ENCODE results near the gene SHISAL1.

Gene SHISAL1

DNA sequence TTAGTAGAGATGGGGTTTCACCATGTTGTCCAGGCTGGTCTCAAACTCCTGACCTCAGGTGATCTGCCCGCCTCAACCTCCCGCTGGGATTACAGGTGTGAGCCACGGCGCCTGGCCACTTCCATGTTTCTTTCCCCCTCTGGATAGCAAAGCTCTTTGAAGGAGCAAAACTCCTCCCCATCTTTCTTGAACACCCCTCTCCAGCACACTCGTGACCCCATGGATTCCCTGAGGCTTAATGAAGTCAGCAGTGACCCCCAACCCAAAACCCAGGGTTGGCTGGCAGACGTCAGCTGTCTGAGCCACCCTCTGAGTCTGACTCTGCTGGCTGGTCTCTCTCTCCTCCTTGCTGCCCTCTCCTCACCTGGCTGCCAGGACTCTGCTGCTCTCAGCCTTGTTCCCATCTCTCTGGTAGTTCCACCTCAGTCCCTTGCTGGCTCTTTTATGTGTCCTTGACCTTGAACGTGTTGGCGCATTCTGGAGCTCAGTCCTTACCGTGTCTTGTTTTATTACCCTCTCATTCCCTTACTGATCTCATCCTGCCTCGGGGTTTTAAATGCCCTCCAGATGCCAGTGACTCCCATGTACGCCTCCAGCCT lies 87.6 kb downstream of the SHISAL1 start:
- DNase-seq = no peak

DNA sequence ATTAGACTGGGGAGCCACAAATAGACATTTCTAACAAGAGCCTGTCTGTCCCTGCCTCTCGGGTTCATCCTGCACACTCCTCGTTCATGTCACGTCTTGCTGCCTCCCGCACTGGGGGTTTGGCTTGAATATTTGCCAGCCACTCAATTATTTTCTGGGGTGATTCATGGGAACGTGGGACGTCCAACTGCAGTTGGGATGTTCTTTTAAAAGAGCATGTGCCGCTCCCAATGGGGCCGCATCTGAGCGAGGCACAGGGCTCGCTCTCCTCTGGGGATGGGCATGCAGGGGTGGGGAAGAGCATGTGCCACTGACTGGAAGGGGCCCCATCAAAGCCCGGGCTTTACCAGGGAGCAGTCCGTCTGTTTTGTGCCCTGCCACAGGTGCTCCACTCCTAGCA lies 88.6 kb downstream of the SHISAL1 start:
- DNase-seq = no peak

DNA sequence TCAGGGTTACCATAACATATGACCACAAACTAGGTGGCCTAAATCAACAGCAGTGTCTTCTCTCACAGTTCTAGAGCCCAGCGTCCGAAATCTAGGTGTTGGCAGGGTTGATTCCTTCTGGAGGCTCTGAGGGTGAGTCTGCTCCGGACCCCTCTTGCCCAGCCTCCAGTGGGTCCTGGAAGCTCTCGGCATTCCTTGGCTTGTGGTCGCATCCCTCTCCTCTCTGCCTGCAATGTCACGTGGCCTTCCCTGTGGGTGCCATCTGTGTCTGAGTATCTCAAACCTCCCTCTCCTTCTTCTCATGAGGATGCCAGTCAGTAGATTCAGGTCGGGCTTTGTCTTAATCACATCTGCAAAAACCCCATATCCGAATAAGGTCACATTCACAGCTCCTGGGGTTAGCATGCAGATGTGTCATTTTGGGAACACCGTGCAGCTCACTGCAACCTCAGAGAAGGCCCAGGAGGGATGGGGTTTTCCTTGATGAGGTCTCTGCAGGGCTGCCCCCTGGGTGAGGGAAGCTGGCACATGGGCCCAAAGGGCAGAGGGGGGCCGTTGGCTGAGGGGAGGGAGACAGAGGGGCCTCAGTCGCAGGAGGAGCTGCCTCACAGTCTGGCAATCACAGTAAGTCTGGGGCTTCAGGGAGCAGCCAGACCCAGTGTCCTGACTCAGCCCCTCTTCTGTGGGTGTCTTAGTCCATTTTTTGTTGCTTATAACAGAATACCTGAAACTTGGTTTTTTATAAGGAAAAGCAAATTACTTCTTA lies 90.9 kb downstream of the SHISAL1 start:
- DNase-seq = no peak

DNA sequence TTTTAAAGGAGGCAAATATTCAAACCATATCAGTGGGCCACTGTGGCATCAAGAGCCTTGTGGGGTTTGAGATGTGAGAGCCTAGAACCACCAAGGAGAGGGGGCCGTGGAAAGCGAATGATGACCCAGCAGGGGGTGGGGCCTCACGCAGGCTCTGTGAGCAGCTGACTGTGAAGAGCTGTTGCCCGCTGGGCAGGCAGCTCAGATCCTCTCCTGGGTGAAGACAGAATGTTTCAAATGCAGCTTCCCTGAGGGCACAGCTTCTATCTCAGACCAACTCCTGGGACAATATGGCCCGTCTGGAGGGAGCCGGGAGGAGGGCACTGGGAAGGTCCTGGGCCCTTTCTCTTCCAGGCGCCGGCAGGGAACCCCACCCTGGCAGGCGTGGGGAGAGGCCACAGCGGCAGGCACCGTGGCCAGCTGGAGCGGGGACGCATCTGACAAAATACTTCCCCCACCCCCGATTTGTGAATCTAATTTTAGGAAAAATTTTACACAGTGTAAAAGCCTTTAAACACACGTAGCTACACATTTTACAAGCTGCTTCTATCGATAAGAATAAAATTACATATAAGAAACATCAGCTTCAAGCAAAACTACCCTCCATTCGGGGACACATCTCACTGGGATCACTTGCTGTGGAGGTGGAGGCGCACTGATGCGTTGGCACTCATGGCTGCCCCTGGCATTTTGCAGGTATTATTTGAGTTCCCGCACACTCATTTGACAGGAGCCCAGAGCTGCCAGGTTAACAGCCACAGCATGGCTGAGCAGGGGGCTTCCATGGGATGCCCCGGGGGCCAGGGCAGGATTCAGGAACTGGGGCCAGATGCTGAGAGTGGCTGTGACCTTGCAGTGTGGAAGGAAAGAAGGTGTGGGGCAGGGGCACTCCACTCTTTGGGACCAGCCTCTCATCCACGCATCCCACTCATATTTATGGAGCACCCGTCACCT lies 91.7 kb downstream of the SHISAL1 start:
- DNase-seq = no peak

DNA sequence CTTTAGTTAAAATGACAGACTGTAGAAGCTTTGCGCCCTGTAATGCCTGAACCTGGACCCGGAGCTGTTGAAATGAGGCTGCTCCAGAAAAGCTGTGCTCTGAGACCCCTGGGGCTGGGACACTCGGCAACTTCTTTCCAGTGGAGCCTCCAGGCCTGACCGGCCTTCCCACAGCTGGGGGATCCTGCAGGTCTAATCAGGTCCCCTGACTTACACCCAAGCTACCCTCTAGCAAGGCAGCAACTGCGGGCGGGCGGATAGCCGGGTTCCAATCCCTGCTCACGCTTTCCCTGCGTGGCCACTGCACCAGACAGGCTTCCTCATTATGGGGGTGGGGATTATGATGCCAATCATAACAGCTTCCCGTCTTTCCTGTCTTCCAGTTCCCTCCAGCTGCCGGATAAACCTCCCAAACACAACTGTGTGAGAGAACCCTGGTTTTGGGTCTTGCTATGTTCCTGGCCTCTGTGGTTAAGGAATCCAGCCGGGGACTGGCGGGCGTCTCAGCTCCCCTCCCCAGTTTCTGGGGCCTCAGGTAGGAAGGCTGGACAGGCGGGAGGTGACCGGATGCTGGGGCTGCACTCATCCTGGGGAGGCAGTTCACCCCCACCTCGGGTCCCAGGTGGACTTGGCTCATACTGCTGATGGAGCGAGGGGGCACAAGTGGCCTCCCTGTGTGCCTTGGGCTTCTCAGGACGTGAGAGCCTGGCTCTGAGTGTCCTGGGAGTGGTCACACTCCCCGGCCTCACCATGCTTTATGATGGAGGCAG lies 93.5 kb downstream of the SHISAL1 start:
- no peak for DNase-seq

- DNase-seq = no peak
Observed at GRCh38 chr22:44218071-44218470, 94.7 kb downstream of the SHISAL1 start.

GRCh38 chr22:44217346-44217745 lies 95.4 kb downstream of the SHISAL1 start:
- DNase-seq = no peak

DNA sequence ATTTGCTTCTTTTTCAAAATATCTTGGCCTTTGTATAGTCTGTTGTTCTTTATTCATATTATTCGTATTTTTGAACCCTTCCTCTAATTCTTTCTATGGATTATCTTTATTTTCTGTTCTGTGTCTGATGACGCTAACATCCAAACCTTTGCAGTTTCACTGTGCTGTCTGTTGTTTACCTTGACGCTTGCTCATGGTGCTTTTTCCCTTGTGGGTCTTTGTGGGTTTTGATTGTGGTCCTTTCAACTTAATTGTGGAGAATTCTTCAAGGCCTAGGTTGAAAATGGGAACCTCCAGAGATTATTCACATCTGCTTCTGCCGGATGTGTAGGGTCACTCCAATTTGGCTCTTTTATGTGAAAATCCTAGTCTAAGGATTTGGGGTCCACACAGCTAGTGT lies 97.5 kb downstream of the SHISAL1 start:
- DNase-seq = no peak

GRCh38 chr22:44214764-44215163 lies 98.0 kb downstream of the SHISAL1 start:
- no peak for DNase-seq

- no peak for DNase-seq
Observed at GRCh38 chr22:44214187-44214586, 98.6 kb downstream of the SHISAL1 start.

- DNase-seq = no peak
Observed at GRCh38 chr22:44213489-44214043, 99.2 kb downstream of the SHISAL1 start.

GRCh38 chr22:44212936-44213335 lies 99.8 kb downstream of the SHISAL1 start:
- DNase-seq = no peak

GRCh38 chr22:44211946-44212930 lies 100.5 kb downstream of the SHISAL1 start:
- DNase-seq = no peak

- DNase-seq = no peak
Observed at GRCh38 chr22:44211256-44211945, 101.3 kb downstream of the SHISAL1 start.

DNA sequence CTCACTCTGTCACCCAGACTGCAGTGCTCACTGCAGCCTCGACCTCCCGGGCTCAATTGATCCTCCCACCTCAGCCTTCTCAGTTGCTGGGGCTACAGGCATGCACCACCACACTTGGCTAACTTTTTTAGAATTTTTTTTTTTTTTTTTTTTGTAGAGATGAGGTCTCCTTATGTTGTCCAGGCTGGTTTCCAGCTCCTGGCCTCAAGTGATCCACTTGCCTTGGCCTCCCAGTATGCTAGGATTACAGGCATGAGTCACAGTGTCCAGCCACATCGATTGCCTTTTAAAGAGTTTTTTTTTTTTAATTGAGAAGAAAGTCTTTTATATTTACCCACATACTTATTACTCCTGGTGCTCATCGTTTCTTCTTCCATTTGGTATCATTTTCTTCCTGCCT lies 102.0 kb downstream of the SHISAL1 start:
- DNase-seq = no peak

DNA sequence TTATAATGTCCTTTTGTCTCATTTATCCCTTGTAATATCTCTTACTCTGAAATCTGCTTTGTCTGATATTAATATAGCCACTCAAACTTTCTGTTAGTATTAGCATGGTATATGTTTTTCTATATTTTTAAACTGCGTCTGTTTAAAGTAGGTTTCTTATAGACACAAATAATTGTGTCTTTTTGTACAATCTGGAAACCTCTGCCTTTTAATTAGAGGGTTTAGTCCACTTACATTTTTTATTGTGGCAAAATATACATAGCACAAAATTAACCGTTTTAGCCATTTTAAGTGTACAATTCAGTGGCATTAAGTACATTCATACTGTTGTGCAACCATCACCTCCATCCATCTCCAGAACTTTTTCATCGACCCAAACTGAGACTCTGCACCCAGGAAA lies 103.4 kb downstream of the SHISAL1 start:
- DNase-seq = no peak

DNA sequence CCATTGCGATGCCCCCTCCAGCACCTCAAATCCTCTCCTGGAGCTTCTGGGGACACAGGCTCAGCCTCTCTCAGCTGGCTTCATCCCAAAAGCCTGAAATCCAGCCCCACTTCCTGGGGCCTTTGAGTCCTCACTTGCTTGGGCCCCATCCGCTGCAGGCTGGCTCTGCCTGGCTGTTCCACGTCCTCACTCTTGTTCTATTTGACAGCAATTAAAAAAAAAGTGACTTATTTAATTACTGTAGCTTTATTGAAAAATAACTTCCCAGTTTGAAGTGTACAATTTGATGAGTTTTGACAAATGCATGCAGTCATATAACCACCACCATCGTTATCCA lies 104.8 kb downstream of the SHISAL1 start:
- DNase-seq = no peak

DNA sequence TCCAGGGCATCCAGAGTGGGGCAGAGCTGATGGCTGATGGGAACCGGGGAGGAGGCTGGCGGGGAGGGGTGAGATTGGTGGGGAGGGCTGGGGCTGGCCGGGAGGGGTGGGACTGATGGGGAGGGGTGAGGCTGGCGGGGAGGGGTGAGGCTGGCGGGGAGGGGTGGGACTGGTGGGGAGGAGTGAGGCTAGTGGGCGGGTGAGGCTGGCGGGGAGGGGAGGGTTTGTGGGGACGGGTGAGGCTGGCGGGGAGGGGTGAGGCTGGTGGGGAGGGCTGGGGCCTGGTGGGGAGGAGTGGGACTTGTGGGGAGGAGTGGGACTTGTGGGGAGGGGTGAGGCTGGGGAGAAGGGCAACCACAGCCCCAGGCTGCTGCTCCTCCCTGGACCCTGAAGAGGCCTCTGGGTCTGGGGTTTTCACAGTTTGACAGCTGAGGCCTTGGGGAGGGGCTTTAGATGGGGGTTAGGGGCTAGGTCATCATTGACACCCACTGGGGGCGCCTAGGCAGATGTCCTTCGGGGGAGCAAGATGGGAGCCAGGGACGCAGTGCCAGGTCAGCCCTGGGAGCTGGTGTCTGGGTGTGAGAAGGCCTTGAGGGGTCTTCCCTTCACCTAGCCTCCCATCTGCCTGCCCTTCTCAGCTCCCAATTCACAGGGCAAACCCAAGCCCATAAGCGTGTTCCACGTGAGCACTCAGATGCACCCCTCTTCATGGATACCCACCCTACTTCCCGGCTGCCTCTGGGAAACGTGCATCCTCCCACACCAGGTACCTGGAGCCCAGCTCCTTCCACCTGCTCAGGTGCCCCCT lies 105.4 kb downstream of the SHISAL1 start:
- DNase-seq = no peak

- DNase-seq = no peak
Observed at GRCh38 chr22:44206696-44207095, 106.1 kb downstream of the SHISAL1 start.

GRCh38 chr22:44206330-44206645 lies 106.5 kb downstream of the SHISAL1 start:
- no peak for DNase-seq

Data from stimulated activated CD4-positive, alpha-beta T cell treated with anti-CD3 and anti-CD28 coated beads, Interleukin-1b, Interleukin-23, amount 100 ng/mL, for 48 hours (primary cell).